ENCODE data around the gene HOTAIR.
A peak's percentile ranks its signal among the peaks of the same experiment; 100 is the strongest.

Gene HOTAIR

DNA sequence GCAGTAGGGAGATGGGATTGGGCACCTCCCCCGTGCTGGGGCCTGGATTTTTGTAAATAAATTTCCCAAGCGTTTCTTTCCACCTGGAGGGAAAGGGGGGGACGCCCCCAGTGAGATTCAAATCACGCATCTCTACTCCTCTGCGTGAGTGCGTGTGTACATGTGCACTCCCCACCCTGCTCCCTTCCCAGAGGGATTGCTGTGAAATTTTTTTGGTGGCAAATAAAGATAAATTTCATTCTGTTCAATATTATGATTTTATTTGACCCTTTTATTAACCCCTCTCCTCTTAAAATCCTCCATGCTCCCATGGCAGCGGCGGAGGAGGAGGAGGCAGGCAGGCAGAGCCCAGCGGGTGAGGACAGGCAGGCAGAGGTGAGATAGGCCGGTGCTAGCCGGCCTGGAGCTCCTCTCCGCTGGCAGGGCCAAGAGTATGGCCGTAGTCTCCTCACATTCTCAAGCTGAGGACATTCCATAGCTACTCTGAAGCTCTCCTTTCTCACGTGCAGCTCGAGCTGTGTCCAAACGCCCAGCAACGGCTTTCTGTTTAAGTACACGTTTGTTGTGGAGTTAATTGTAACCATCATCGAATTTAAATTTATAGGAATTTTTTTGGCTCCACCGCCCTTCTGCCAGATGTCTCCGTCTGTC lies 1.5 kb upstream of the HOTAIR start:
- peak; percentile 96 for DNase-seq (ENCODE audit: low read depth)

DNA sequence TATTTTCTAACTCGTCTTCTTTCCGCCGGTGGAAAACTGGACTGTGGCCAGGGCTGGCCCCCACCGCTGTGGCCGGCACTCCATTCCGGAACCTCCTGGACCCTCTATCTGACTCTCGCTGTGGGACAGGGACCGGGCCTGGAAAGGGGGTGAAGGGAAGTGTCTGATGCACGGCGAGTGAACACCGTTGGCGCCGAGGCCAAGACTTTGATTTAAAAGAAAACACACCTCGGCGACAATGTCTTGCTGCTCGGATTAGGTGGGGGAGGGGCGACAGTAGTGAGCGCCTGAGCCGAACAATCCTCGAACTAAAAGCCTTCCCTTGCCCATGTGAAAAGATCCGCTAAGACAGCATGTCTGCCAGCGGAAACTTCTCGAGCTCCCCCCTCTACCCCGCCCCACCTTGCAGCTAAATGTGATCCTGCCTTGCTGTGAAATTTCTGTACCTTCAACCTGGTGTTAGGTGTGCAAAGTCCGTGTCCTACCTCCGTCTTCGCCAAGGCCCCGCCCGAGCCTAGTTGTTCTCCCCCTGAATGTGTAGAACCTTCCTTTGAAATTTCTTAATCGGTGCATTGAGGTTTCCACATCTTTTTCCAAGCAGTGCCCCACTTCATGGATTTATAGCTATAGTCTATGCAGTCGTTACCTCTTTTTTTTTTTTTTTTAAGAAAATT lies 862 bp upstream of the HOTAIR start:
- no peak for DNase-seq (ENCODE audit: low read depth)

DNA sequence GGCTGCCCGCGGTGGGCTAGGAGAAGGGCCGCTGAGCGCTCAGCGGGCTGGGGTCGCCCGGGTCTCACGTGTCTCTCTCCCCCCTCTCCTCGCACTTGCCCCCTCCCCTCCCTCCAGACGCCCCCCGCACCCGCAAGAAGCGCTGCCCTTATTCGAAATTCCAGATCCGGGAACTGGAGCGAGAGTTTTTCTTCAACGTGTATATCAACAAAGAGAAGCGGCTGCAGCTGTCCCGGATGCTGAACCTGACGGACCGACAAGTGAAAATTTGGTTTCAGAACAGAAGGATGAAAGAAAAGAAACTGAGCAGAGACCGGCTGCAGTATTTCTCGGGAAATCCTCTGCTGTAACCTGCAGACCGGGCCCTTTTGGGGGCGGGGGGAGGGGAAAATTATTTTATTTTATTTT lies 314 bp upstream of the HOTAIR start:
- no peak for DNase-seq (ENCODE audit: low read depth)

DNA sequence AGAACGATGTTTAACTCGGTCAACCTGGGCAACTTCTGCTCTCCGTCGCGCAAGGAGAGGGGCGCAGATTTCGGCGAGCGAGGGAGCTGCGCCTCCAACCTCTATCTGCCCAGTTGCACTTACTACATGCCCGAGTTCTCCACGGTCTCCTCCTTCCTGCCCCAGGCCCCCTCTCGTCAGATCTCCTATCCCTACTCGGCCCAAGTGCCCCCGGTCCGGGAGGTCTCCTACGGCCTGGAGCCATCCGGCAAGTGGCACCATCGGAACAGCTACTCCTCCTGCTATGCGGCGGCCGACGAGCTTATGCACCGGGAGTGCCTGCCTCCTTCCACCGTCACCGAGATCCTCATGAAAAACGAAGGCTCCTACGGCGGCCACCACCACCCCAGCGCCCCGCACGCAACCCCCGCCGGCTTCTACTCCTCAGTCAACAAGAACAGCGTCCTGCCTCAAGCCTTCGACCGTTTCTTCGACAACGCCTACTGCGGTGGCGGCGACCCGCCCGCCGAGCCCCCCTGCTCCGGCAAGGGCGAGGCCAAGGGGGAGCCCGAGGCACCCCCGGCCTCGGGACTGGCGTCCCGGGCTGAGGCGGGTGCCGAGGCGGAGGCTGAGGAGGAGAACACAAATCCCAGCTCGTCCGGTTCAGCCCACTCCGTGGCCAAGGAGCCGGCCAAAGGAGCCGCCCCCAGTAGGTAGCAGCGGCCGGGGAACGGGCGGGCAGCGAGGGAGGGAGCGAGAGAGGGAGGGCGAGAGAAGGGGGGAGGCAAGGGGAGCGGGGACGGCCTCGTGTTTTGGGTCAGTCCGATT lies 1.3 kb downstream of the HOTAIR start:
- no peak for DNase-seq (ENCODE audit: low read depth)

DNA sequence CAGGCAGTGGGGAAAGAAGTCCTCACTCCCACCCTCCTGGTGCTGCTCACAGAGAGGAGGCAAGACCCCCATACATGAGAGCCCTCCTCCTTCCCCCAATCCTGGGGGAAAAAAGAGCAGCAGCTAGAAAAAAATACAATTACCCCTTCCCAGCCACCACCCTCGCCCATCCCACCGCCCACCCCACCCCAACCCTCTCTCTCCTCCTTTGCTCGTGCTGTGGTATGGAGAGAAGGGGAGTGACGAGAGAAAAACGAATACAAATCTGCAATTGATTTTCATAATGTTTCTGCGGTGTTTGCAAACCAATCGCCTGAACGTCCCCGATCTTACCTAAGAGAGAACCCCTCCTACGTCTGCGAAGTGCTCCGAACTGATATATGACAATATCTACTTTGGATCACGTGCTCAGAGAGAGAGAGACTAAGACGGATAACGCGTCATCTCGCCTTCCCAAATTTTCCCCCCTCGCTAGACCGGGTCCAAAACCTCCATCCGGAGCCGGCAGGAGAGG lies 2.0 kb downstream of the HOTAIR start, which contains the start of gene HOXC11:
TSS of gene HOXC11 (plus strand) at position 405 of the 514 bp plus-strand sequence. CDS start 116 bp downstream, outside the sequence.
- no peak for DNase-seq (ENCODE audit: low read depth)

DNA sequence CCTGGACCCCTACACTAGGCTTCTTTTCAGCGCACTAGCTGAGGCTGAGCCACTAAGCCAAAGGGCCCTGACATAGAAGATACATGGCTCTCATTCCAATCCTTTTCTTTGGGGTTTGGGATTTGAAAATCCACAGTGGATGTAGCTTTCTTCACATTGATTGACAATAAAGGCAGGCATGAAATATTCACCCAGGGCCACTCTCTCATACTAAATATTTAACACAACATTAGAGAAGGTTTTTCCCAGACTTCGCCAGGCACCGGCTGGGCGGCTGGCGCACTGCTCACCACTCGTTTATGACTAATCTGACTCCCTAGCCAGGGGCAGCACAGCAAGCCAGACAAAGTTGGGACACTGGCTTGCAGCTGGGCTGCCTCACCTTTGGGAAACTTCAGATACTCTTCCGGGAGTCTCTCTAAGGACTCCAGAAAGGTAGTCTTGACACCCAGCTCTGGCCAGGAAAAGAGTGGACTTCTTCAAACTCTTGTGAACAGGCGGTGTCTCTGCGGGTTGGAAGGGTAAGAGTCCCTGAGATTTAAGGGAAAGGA lies 2.5 kb downstream of the HOTAIR start:
- no peak for DNase-seq (ENCODE audit: low read depth)

DNA sequence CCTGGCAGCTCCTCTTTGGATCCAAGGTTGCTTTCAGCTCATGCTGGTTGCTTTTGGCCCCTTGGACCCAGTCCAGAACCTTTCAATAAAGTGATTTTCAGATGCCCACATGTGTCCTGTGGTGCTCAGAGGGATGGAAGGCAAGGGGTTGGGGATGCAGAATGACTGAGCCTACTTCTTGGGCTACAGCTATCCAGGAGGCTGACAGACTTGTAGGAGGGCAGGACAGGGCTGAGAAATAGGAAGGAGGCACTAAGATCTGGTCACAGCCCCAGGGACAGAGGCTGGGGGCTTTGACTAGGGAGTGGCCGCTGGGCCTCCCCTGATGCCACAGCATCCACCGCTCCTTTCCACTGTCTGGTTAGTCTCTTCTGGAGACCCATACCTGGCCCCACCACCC lies 3.1 kb downstream of the HOTAIR start:
- no peak for DNase-seq (ENCODE audit: low read depth)

DNA sequence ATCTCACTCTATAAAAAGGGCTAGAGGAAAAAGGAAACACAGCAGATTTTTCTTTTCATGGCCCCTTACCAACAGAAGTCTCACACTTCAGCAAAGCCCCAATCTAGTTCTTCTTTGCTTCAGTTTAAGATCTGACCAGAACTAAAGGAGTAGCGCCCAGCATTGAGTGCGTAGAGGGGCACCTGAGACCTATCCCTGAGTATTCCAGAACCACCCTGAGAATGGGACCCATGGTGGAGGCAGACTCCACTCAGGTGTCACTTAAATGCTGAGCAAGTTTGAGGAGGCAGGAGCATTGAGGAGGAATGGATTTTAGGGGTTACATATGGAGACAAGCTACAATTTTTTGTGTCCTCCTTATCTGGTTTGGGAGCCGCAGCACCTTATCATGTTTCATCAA lies 3.6 kb downstream of the HOTAIR start:
- DNase-seq (ENCODE audit: low read depth) = no peak

DNA sequence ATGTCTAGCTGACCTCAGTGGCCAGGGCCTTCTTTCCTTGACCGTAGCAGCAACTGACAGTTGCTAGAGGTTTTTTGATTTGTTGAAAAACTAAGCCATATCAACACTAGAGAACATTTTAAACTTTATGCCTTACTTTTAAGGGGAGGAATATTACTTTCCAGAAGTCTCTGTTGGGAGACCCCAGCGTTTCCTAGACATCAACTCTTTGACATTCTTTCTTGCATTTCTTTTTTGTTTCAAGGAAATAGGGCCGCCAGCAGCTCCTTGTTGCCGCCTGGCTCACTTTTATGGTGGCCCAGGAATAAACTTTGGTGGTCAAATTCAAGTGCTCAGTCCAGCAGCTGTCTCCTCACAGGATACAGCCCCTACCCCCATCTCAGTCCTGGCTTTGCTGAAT lies 4.3 kb downstream of the HOTAIR start:
- DNase-seq (ENCODE audit: low read depth) = no peak

DNA sequence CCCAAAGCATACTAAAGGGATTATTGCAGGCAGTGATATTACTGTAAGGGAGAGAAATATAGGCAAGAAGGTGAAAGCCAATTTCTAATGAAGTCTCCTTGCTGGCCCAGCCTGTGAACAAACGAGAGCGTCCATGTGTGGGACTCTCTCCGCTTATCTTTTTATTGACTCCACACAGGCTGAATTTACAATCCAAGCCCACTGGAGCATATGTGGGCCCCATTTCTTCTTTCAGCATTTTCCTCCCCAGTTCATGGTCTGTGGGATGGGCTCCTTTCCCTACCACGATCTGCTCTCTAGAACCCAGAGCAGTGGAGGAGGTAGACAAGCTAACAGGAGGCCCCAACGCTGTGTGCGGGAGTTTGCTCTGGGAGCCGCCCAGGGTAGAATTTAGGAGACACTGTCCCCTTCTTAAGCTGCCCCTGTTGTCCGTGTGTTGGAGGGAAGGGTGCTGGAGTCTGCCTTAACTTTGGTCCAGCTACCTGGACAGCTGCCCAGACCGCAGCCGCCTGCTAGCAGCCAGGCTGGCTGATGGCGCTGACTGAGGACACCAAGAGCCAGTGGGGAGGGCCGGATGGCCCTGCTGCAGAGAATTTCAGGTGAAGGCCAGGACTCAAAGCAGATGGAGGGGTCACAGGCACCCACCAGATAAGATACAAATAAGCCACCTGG lies 5.0 kb downstream of the HOTAIR start:
- no peak for DNase-seq (ENCODE audit: low read depth)

DNA sequence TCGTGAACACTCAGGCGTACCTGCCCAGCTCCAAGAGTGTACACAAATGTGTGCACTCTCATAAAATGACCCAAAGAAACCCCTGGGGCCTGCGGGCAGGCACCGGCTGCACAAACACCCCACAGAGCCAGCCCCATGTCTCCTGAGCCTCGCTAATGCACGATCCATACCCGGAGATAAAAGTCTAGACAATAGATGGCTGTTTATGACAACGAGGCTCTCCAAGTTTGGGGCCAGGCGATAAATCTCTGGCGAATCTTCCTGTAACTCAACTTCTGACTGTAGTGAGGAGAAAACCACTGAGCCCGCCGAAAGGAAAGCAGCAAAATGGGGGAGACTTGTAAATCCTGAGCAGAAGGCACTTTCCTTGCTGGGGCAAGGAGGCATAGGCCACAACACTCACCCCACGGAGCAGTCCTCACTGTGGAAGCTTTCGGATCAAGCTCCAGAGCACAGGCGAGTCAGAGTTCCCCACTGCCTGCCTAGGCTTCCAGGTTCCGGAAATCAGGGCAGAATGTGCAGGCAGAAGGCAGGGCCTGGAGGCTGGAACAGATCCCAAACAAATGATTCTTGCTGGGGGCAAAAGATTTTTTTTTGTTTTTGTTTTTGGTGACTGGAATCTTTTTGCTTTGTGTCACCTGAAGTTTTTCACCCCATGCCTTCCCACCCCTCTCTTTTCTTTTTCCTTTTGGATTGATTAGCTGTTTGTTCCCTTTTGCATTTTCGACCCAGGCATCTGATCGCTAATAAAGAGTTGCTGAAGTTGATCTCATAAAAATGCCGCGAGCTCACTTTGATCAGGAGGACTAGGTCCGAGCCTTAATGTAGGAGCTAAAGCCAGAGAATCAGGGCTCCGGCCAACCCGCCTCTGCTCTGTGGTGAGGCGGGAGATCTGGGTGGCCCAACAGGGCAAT lies 6.3 kb downstream of the HOTAIR start:
- DNase-seq (ENCODE audit: low read depth) = no peak

DNA sequence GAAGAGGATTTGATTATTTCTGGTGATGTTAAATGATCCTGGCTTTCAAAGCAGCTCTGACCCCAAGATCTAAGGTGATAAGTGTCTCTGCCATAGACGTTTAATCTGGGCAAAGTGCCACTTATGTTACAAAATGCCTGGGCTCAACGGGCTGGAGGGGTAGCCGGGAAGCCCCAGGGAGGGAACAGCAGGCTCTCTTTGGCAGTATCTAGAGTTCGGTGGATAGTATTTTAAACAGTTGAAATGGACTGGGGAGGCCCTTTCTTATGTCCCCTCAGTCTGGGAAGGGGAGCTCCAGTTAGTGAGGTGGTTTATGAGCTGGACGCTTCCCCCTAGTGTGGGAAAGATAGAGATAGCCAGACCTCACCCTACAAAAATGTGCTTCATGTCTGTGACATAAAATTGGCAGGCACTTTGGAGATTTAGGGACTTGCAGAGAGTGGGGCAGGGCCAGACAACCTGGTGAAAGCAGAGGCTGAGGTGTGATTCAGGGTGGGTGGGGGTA lies 7.3 kb downstream of the HOTAIR start:
- no peak for DNase-seq (ENCODE audit: low read depth)

DNA sequence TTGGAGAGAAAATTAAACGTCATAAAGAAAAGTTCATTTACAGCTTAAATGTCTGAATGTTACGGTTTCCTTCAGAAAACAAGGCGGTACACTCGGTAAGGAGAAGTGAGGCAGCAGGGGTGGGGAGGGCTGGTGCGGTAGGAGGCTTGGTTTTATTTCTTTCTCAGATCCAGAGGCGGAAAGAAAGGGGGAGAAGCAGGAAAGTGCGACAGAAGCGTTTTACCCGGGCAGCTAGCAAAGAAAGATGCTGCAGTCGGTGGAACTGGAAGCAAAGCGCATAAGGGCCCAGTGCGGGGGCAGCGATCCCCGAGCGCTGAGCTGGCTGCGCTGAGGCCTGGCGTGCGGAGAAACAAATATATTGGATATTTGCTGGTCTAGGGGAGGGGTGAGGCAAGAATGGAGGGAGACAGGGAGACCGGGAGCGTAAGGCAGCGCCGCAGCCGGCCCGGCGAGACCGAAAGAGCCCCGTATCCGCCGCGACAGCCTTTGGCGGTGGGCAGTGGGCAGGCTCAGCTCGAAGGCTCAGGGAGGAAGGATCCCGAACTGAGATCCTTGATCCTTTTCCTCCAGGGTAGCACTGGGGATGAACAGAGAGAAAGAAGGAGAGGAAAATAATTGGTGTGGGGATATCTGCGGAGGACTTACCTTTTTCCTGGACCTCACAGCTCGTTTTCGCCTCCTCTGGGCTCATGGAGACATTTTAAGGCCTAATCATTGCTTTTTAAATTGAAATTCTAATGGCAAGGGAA lies 8.2 kb downstream of the HOTAIR start:
- no peak for DNase-seq (ENCODE audit: low read depth)

DNA sequence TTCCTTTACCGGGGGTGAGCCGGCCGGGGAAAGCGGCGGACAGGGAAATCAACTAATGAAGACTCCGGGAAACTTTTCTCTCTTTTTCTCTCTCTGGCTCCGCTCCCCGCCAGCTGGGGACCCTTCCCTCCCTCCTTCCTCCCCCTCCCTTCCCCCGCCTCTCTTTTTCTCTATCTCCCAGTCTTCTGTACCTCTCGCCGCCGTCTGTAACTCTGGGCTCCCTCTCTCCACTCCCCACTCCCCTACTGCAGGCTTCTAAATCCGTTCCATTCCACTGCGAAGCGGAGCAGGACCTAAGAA lies 8.7 kb downstream of the HOTAIR start:
- DNase-seq (ENCODE audit: low read depth) = no peak

DNA sequence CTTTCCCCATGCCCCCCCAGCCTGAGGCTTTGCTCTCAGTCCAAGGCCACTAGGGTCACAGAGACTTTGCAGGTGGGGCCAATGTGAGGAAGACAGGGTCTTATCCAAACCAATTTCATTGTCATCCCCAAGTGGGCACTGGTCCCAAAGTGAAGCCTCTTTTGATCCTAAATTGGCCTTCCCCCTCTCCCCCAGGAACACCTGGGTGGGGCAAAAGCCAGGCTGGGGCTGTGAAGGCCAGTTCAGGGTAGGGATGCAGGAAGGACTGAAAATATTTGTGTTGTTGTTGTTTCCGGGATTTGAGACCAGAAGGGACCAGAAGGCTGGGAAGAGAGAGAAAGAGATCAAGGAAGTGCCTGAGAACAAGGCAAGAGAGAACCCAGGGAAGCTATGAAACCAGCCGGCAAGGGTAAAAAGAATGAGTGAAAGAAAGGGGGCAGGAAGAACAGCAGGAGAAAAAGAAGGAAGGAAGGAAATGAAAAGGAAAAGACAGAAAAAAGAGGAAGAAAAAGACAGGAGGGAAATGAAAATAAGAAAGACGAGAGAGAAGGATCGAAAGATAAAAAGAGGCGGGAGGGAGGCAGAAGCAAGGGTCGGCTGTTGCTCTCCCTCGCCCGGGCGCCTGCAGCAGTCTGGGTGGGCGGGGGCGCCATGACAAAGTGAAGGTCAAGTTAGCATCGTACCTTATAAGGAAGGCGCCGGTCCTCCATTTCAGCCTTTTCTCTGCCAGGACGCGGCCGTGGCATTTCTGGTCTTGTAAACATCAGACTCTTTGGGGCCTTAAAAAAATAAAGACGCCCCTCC lies 9.3 kb downstream of the HOTAIR start:
- DNase-seq (ENCODE audit: low read depth) = no peak

DNA sequence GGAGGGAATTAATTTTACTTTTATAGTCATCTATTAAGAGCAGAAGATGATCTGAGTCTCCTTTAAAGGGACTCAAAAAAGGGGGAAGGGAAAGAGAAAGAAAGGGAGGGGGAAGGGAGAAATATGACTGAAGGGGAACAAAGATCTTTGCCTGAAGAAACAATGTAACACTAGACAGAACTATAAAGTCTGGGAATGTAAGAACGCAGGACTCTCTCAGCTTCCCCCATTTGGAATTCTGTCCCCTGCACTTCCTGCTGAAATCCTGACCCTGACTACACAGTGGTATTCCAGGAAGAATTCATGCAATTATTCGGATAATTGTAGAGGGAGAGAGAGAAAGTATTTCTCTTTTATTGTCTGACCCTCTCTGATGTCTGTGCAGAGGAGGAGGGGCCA lies 10.4 kb downstream of the HOTAIR start:
- no peak for DNase-seq (ENCODE audit: low read depth)

DNA sequence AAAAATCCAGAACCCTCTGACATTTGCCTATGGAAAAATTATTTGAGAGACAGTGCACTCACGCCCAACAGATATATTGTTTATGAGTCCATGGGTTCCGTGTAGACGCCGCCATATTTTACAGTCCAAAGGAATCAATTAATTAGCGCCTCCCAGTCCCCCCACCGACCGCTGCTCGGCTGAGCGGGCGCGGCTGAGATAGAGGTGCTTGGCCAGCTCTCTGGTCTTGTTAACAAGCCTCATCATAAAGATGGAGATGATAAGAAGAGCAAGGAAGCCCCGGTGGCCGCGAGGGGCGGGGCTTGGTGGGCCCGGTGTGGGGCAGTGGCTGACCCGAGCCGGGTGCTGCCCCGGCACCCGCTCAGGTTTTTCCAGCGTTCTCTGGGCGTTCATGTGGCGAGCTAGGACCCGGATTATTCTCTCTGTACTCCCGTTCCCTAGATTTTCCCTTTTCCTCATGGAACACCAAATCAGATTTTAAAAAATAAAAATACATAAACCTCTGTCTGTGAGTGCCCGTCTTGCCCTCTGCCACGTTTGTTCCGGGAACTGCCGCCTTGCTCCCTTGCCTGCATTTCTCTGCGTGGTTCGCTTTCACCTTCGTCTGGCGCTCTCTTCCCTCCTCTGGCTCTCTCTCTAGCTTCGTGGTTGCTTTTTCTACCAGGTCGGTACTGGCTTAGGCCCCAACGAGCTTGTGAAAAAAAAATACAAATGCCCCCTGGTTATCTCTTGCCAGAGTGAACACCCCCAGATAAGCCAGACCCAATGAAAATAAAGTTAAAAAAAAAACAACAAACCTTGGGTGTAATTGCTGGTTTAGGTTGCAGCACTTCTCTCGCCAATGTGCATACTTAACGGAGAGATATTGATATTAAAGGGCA lies 11.1 kb downstream of the HOTAIR start:
- DNase-seq (ENCODE audit: low read depth) = no peak

DNA sequence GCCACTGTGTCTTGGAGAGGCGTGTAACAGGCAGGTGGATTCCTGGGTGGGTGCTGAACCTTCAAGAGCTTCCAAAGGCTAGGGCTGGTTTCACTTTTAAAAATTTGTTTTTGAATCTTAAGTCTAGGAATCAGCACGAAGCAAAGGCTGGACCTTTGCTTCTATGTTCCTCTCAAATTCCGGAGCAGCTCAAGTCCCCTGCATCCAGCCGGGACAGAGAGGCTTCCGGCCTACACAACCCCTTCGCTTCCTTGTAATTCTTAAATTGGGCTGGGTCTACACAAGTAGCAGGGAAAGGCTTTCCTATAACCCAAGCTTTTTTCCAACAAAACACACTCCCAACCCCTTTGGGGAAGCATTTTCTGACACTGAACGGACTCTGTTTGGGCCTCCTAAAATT lies 11.7 kb downstream of the HOTAIR start:
- DNase-seq (ENCODE audit: low read depth) = no peak
